Measurements from ENCODE around the gene ARHGEF28. TPM values are rescaled to one million over a fixed set of nuclear protein-coding genes. Genes with fewer than 3 reads are reported as not detected.

The ARHGEF28 gene
- total and polyA plus RNA-seq, 2 of the 13 experiments (the other 11 are each of a cell fraction or from before 2014, with no cell fraction given): 17.4 to 34.1 TPM

GRCh38 chr5:73797132-73797510 lies 171.1 kb downstream of the ARHGEF28 start:
- TF ChIP-seq POLR2AphosphoS2 (IDR thresholded peaks at IDR 0.05; ENCODE audit: low read depth, low read length) (no peak), CENPBD1 (CRISPR knock-in tag; IDR thresholded peaks at IDR 0.05; ENCODE audit: borderline replicate concordance, low read depth) (no peak), HOMEZ (CRISPR knock-in tag; IDR thresholded peaks at IDR 0.05; ENCODE audit: low read depth) (no peak), RFX1 (IDR thresholded peaks at IDR 0.05) (no peak), NR1H2 (CRISPR knock-in tag; IDR thresholded peaks at IDR 0.05; ENCODE audit: borderline replicate concordance, low read depth) (no peak), ZNF24 (IDR thresholded peaks at IDR 0.05) (no peak), PREB (CRISPR knock-in tag; IDR thresholded peaks at IDR 0.05) (no peak), SMARCE1 (IDR thresholded peaks at IDR 0.05; ENCODE audit: borderline replicate concordance) (no peak), ZNF75D (CRISPR knock-in tag; IDR thresholded peaks at IDR 0.05; ENCODE audit: borderline replicate concordance) (no peak), KLF12 (CRISPR knock-in tag; IDR thresholded peaks at IDR 0.05; ENCODE audit: borderline replicate concordance) (no peak), HNF1A (IDR thresholded peaks at IDR 0.05; ENCODE audit: low read depth) (no peak), HNF1A (CRISPR knock-in tag; IDR thresholded peaks at IDR 0.05; ENCODE audit: borderline replicate concordance) (no peak), MTF2 (CRISPR knock-in tag; IDR thresholded peaks at IDR 0.05; ENCODE audit: borderline replicate concordance) (no peak), TEAD3 (CRISPR knock-in tag; optimal IDR thresholded peaks at IDR 0.05; ENCODE audit: borderline replicate concordance) (no peak), MIER2 (CRISPR knock-in tag; IDR thresholded peaks at IDR 0.05) (no peak), ZBTB49 (CRISPR knock-in tag; IDR thresholded peaks at IDR 0.05; ENCODE audit: borderline replicate concordance) (no peak)
- H2AFZ ChIP-seq (ENCODE audit: low read length): no peak overlapping the region
- H3K4me2 ChIP-seq (ENCODE audit: low read depth, low read length): no peak overlapping the region
- no peaks in the 10 kb centered on the region for H3K79me2 ChIP-seq (ENCODE audit: insufficient read depth, low read length)
- POLR2A ChIA-PET: interaction anchor here (1.1 to 2.4 kb wide), 5 partner anchors 16 to 253 kb away, joined by 3 to 14 read pairs (median 4); no protein-coding TSS in a partner anchor
- H3K9me3 ChIP-seq (ENCODE audit: low read length): no peaks in the 10 kb centered on the region
- no peak overlapping the region for H3K4me3 ChIP-seq (replicated peaks in 1 of 3; ENCODE audit: insufficient read depth in 1 of 3, low read depth in 2 of 3, low read length in 3 of 3)
- DNase-seq (ENCODE audit: low spot score) (no peak), FAIRE-seq (no peak), ATAC-seq (no peak)
- H4K20me1 ChIP-seq (ENCODE audit: insufficient read depth, low read length): no peaks in the 10 kb centered on the region
- in situ Hi-C loops (cut with HindIII; ENCODE audit: extremely low pct_ligation_motif_present, low pct_unique_long_range_greater_than_20kb) (no loop called here), intact Hi-C loops (cut with micrococcal nuclease; ENCODE audit: unreplicated experiment) (no loop called here)
- 93% methylated on average over 1 of the region's 1 CpG for WGBS (ENCODE audit: low lambda C conversion rate)
- no peaks in the 10 kb centered on the region for H3K27me3 ChIP-seq (ENCODE audit: control insufficient read depth in 1 of 2, insufficient read depth in 2 of 2, low read length in 2 of 2)
- BruUV-seq (replicated peaks): no TSS peak
- H3K36me3 ChIP-seq (replicated peaks in 1 of 2; ENCODE audit: control insufficient read depth in 1 of 2, insufficient read depth in 2 of 2, low read length in 2 of 2): peaks cover 5 to 14% of the 10 kb centered on the region in 2 experiments
- no peak overlapping the region for H3K27ac ChIP-seq (ENCODE audit: extremely low read length, insufficient read depth, low read length)
- H3K4me1 ChIP-seq (ENCODE audit: insufficient read depth, low read length): peaks cover 42% of the 10 kb centered on the region
- CTCF ChIA-PET (ENCODE audit: low intra/inter-chr PET ratio, low total read pairs): no interaction called here
- no peak overlapping the region for H3K9ac ChIP-seq (ENCODE audit: insufficient read depth, low read depth, low read length)
